Measurements from ENCODE around the gene GNB1L. TPM values are rescaled to one million over a fixed set of nuclear protein-coding genes. Genes with fewer than 3 reads are reported as not detected.
A peak's percentile ranks its signal among the peaks of the same experiment; 100 is the strongest.

Gene GNB1L
- total and polyA plus RNA-seq, 9 of the 15 experiments (the other 6 are each of a cell fraction or from before 2014, with no cell fraction given) = 0.56 to 50.5 (median 10.2) TPM

- no peak for TF ChIP-seq NCOA2 (IDR thresholded peaks at IDR 0.05; ENCODE audit: partially characterized antibody in 2 of 2)
- no peak for TF ChIP-seq ARID3A (IDR thresholded peaks at IDR 0.05; ENCODE audit: borderline replicate concordance, low read depth, low read length)
- peak; percentile 35 for TF ChIP-seq HMGN3 (IDR thresholded peaks at IDR 0.05; ENCODE audit: borderline replicate concordance, extremely low read depth, insufficient read length, low read depth, low read length)
- no peak for TF ChIP-seq FOXA3 (CRISPR knock-in tag; conservative IDR thresholded peaks at IDR 0.05 in 1 of 2, IDR thresholded peaks at IDR 0.05 in 1 of 2)
- TF ChIP-seq CBX5 (IDR thresholded peaks at IDR 0.05; ENCODE audit: borderline replicate concordance, low read depth) = no peak
Observed at GRCh38 chr22:19740586-19740985, 114.1 kb downstream of the GNB1L start (continued).

- Histone ChIP-seq H3K79me2 (ENCODE audit: control insufficient read depth, insufficient read depth, low read length) (no peaks in the 10 kb centered on the region), H4K20me1 (replicated peaks; ENCODE audit: control insufficient read depth, insufficient read depth, low read length) (peaks cover 32% of the 10 kb centered on the region), H3K4me3 (no peak overlapping the region), H3K9me3 (replicated peaks; ENCODE audit: control insufficient read depth, insufficient read depth, low read depth, low read length) (no peaks in the 10 kb centered on the region), H3K9me1 (ENCODE audit: control insufficient read depth, insufficient read depth, low read length) (no peaks in the 10 kb centered on the region), H3K27me3 (ENCODE audit: control insufficient read depth in 2 of 2, insufficient read depth in 2 of 2, low read length in 2 of 2) (peaks cover 0 to 62% of the 10 kb centered on the region in 2 experiments; a peak in 3 of 5 replicates), H2AFZ (ENCODE audit: low read depth, low read length) (no peak overlapping the region), H3K4me1 (replicated peaks in 1 of 2; ENCODE audit: control insufficient read depth in 2 of 2, insufficient read depth in 2 of 2, low read length in 2 of 2) (peaks cover 0 to 79% of the 10 kb centered on the region in 2 experiments; a peak in 2 of 5 replicates), H3K9ac (ENCODE audit: insufficient read depth in 1 of 2, low read depth in 2 of 2, low read length in 2 of 2) (peak overlapping the region in 1 of 2 experiments; percentile 21; a peak in 2 of 4 replicates), H3K27ac (ENCODE audit: extremely low read depth, low read depth, low read length) (no peak overlapping the region), H3K36me3 (ENCODE audit: control insufficient read depth, insufficient read depth, low read length) (no peaks in the 10 kb centered on the region), H3K4me2 (ENCODE audit: insufficient read depth, low read length) (no peak overlapping the region)
- WGBS (ENCODE audit: insufficient coverage, low coverage, missing lambda C conversion rate) = 32% methylated on average over 7 of the region's 7 CpGs
- in situ Hi-C loops (cut with MboI) = no loop called here
- ChIA-PET POLR2A (interaction anchor here (0.6 to 3.8 kb wide), 7 partner anchors 9 to 161 kb away, joined by 3 to 30 read pairs (median 3); no protein-coding TSS in a partner anchor), CTCF (ENCODE audit: low intra/inter-chr PET ratio) (no interaction called here)
- FAIRE-seq (no peak), ATAC-seq (no peak), DNase-seq (ENCODE audit: extremely low read depth in 1 of 4, low spot score in 3 of 4) (no peak)
- intact Hi-C loops (cut with micrococcal nuclease) = no loop called here
- BruUV-seq (replicated peaks) = no TSS peak
- TF ChIP-seq POLR2AphosphoS2 (IDR thresholded peaks at IDR 0.05; ENCODE audit: low read length) (no peak), ATF3 (IDR thresholded peaks at IDR 0.05) (no peak), ATF3 (CRISPR knock-in tag; conservative IDR thresholded peaks at IDR 0.05) (no peak), NFYB (IDR thresholded peaks at IDR 0.05; ENCODE audit: extremely low read depth, insufficient read length) (no peak), HDAC1 (IDR thresholded peaks at IDR 0.05) (no peak), CTCF (IDR thresholded peaks at IDR 0.05 in 2 of 3, conservative IDR thresholded peaks at IDR 0.05 in 1 of 3; ENCODE audit: insufficient read depth in 2 of 3, low read depth in 1 of 3, low read length in 3 of 3) (peak; percentile 6 to 25 (median 17); a peak in 1 of 6 replicates), ZNF764 (CRISPR knock-in tag; IDR thresholded peaks at IDR 0.05; ENCODE audit: low read depth) (peak; percentile 15; the same call in 1 of the 2 replicates), SIN3B (IDR thresholded peaks at IDR 0.05; ENCODE audit: low read depth) (no peak), DIDO1 (tag; IDR thresholded peaks at IDR 0.05; ENCODE audit: low read depth) (no peak)
Observed at GRCh38 chr22:19739911-19740449, 114.7 kb downstream of the GNB1L start.
